Ovary (tissue), 3 donors: ENCODE measurements around the gene HSD3B7.

Source experiments
- CTCF ChIP-seq, 3 donors: fragments of 450-650 bp in 2 of 3; fragments of 200-600 bp in 1 of 3; IDR thresholded peaks; one replicate each; pipeline versions ENCODE4 v1.5.1 to v1.8.0; 2016 to 2022; ENCODE audit warnings: antibody characterized with exemption in 3 of 3, mild to moderate bottlenecking in 1 of 3
- EP300 ChIP-seq: sonication (generic); formaldehyde crosslinking; IDR thresholded peaks from one replicate; pipeline ENCODE4 v1.6.1; 2017; ENCODE audit warnings: antibody characterized with exemption
- POLR2A ChIP-seq: fragments of 450-650 bp; IDR thresholded peaks from one replicate; pipeline ENCODE4 v1.6.1; 2017; ENCODE audit warnings: antibody characterized with exemption, mild to moderate bottlenecking, moderate library complexity
- donor health status: DM: no; HTN: no; CAD: no.

- TF ChIP-seq CTCF (IDR thresholded peaks at IDR 0.05), result no peak
- TF ChIP-seq EP300, result no peak
- TF ChIP-seq POLR2A, result no peak
Measured at GRCh38 chr16:30954993-30955392, 30.0 kb upstream of the HSD3B7 start.
